Measurements from ENCODE around the gene SSH2. TPM values are rescaled to one million over a fixed set of nuclear protein-coding genes. Genes with fewer than 3 reads are reported as not detected.

SSH2 gene
- total and polyA plus RNA-seq, 2 donors (not counting 1 experiment from before 2014, with no cell fraction given), result 51.5 to 183 TPM

DNA sequence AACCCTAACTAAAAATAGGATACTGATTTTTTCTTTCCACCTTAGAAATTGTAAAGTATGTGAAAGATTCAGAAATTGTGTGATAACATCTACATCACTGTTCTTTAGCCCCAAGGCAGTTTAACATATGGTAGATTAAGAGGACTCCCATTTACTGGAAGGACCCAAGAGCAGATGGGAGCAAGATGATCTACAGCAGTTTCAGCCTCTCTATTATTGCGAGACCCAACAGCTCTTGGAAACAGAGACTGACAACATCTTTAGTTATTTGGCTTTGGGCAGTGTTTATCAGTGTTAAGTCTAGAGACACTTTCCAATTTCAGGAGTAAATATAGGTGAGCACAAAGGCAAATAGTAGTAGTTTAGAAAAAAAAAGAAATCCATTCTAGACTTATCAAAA, 182.4 kb downstream of the SSH2 start:
- H3K79me2 ChIP-seq (ENCODE audit: control insufficient read depth, insufficient read depth, low read length), result peaks cover 100% of the 10 kb centered on the region
- H3K4me1 ChIP-seq (ENCODE audit: control insufficient read depth in 2 of 2, insufficient read depth in 2 of 2, low read length in 2 of 2), result peaks cover 46 to 53% of the 10 kb centered on the region in 2 donors
- peak overlapping the region; percentile 41 for H3K4me2 ChIP-seq (replicated peaks; ENCODE audit: low read depth, low read length, poor library complexity, severe bottlenecking)
- H2AFZ ChIP-seq (ENCODE audit: insufficient read depth, low read depth, low read length, poor library complexity, severe bottlenecking), result no peak overlapping the region
- H3K9me3 Mint-ChIP-seq (ENCODE audit: insufficient read depth), result no peaks in the 10 kb centered on the region
- H3K4me3 ChIP-seq (ENCODE audit: control extremely low read depth in 1 of 5, extremely low read depth in 1 of 5, insufficient read depth in 1 of 5, low read depth in 2 of 5, low read length in 4 of 5), result no peak overlapping the region
- H3K27ac Mint-ChIP-seq, result peak overlapping the region; percentile 59
- H3K27ac ChIP-seq (ENCODE audit: low read length in 2 of 2), result peak overlapping the region in 1 of 2 donors; percentile 73
- no peaks in the 10 kb centered on the region for H3K27me3 ChIP-seq (replicated peaks in 1 of 4; ENCODE audit: control extremely low read depth in 1 of 4, control insufficient read depth in 3 of 4, insufficient read depth in 4 of 4, low read length in 3 of 4)
- peaks cover 10% of the 10 kb centered on the region for H4K20me1 ChIP-seq (ENCODE audit: control insufficient read depth, insufficient read depth, low read length, poor library complexity, severe bottlenecking)
- intact Hi-C loops (cut with micrococcal nuclease), result loop anchor here (2.0 kb wide), 1 partner anchor 13 kb away; no protein-coding TSS in a partner anchor
- peak overlapping the region; percentile 30 for H3K4me3 Mint-ChIP-seq
- H3K4me1 Mint-ChIP-seq, result peaks cover 67% of the 10 kb centered on the region
- ChIA-PET POLR2A (no interaction called here), CTCF (interaction anchor here (1.2 to 1.5 kb wide), 2 partner anchors 15 to 73 kb away, joined by 3 read pairs; no protein-coding TSS in a partner anchor)
- DNase-seq (no peak), ATAC-seq (ENCODE audit: low read depth) (no peak)
- no peaks in the 10 kb centered on the region for H3K9me3 ChIP-seq (ENCODE audit: control extremely low read depth in 1 of 3, control insufficient read depth in 2 of 3, insufficient read depth in 1 of 3, low read length in 2 of 3)
- peaks cover 8 to 32% of the 10 kb centered on the region in 2 experiments for H3K36me3 ChIP-seq (replicated peaks in 1 of 2; ENCODE audit: control extremely low read depth in 1 of 2, control insufficient read depth in 1 of 2, extremely low read depth in 1 of 2, insufficient read depth in 2 of 2, low read length in 1 of 2)
- H3K9ac ChIP-seq (ENCODE audit: low read length), result peak overlapping the region; percentile 5
- H3K27me3 Mint-ChIP-seq, result no peaks in the 10 kb centered on the region
- no CpG with 5 or more reads among the region's 1 CpG for WGBS (ENCODE audit: insufficient coverage)
- no peak for TF ChIP-seq EZH2 (IDR thresholded peaks at IDR 0.05; ENCODE audit: borderline replicate concordance, insufficient read depth, low read depth, low read length, poor library complexity, severe bottlenecking)
- TF ChIP-seq, protein P1, sequence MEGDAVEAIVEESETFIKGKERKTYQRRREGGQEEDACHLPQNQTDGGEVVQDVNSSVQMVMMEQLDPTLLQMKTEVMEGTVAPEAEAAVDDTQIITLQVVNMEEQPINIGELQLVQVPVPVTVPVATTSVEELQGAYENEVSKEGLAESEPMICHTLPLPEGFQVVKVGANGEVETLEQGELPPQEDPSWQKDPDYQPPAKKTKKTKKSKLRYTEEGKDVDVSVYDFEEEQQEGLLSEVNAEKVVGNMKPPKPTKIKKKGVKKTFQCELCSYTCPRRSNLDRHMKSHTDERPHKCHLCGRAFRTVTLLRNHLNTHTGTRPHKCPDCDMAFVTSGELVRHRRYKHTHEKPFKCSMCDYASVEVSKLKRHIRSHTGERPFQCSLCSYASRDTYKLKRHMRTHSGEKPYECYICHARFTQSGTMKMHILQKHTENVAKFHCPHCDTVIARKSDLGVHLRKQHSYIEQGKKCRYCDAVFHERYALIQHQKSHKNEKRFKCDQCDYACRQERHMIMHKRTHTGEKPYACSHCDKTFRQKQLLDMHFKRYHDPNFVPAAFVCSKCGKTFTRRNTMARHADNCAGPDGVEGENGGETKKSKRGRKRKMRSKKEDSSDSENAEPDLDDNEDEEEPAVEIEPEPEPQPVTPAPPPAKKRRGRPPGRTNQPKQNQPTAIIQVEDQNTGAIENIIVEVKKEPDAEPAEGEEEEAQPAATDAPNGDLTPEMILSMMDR (IDR thresholded peaks at IDR 0.05), result no peak

DNA sequence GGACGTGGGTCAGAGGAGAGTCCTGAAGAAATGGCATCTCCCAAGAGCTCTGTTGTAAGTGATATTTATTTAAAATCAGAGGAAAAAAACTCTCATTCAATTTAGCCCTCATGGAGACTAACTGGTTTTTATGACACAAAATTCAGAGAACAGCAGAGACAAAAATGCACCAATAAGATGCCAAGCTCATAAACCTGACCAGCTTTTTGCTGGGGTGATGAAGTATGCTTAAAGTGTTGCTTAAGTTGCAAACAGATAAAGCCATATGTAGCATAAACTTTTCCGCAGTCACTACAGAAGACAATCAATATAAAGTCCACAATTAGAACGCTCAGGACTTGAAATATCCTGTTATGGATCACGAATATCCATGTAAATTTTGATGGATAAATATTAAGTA, 183.4 kb downstream of the SSH2 start:
- CTCF ChIA-PET, result interaction anchor here (0.7 to 1.5 kb wide), 4 partner anchors 14 to 159 kb away, joined by 3 to 4 read pairs (median 3); no protein-coding TSS in a partner anchor

More for the DNA sequence above, 183.4 kb downstream of the SSH2 start:
- H3K4me3 Mint-ChIP-seq, result no peak overlapping the region
- Histone ChIP-seq H2AFZ (ENCODE audit: insufficient read depth, low read depth, low read length, poor library complexity, severe bottlenecking) (no peak overlapping the region), H3K4me2 (replicated peaks; ENCODE audit: low read depth, low read length, poor library complexity, severe bottlenecking) (peak overlapping the region; percentile 2), H3K9ac (ENCODE audit: low read length) (no peak overlapping the region), H3K27me3 (replicated peaks in 1 of 4; ENCODE audit: control extremely low read depth in 1 of 4, control insufficient read depth in 3 of 4, insufficient read depth in 4 of 4, low read length in 3 of 4) (no peaks in the 10 kb centered on the region), H3K27ac (ENCODE audit: low read length in 2 of 2) (peak overlapping the region in 1 of 2 donors; percentile 73), H3K9me3 (ENCODE audit: control extremely low read depth in 1 of 3, control insufficient read depth in 2 of 3, insufficient read depth in 1 of 3, low read length in 2 of 3) (no peaks in the 10 kb centered on the region), H3K4me3 (ENCODE audit: control extremely low read depth in 1 of 5, extremely low read depth in 1 of 5, insufficient read depth in 1 of 5, low read depth in 2 of 5, low read length in 4 of 5) (no peak overlapping the region), H3K79me2 (ENCODE audit: control insufficient read depth, insufficient read depth, low read length) (peaks cover 100% of the 10 kb centered on the region), H4K20me1 (ENCODE audit: control insufficient read depth, insufficient read depth, low read length, poor library complexity, severe bottlenecking) (peaks cover 10% of the 10 kb centered on the region), H3K36me3 (replicated peaks in 1 of 2; ENCODE audit: control extremely low read depth in 1 of 2, control insufficient read depth in 1 of 2, extremely low read depth in 1 of 2, insufficient read depth in 2 of 2, low read length in 1 of 2) (peaks cover 8 to 31% of the 10 kb centered on the region in 2 experiments), H3K4me1 (ENCODE audit: control insufficient read depth in 2 of 2, insufficient read depth in 2 of 2, low read length in 2 of 2) (peaks cover 56 to 63% of the 10 kb centered on the region in 2 donors)
- intact Hi-C loops (cut with micrococcal nuclease), result loop anchor here (2.0 kb wide), 1 partner anchor 14 kb away; no protein-coding TSS in a partner anchor
- no peak for DNase-seq
- no peak for ATAC-seq (ENCODE audit: low read depth)
- no peaks in the 10 kb centered on the region for H3K27me3 Mint-ChIP-seq
- H3K27ac Mint-ChIP-seq, result no peak overlapping the region
- H3K4me1 Mint-ChIP-seq, result peaks cover 70% of the 10 kb centered on the region
- TF ChIP-seq, protein P1 (IDR thresholded peaks at IDR 0.05), result no peak
- no peak for TF ChIP-seq EZH2 (IDR thresholded peaks at IDR 0.05; ENCODE audit: borderline replicate concordance, insufficient read depth, low read depth, low read length, poor library complexity, severe bottlenecking)
- POLR2A ChIA-PET, result no interaction called here
- WGBS (ENCODE audit: insufficient coverage), result no CpG with 5 or more reads among the region's 4 CpGs
- no peaks in the 10 kb centered on the region for H3K9me3 Mint-ChIP-seq (ENCODE audit: insufficient read depth)

Data from B cell (primary cell).